Mucosa of rectum (tissue), 2 donors: ENCODE results near the gene KIFC3.
"Not testable (repeated sequence)": the region's sequence is repeated elsewhere in the genome, so short reads cannot be mapped to it uniquely, and the experiment has no call there.

ENCODE experiments used
- H3K27ac ChIP-seq, 2 donors: one replicate each; pipeline ENCODE4 v1.7.0; 2013; ENCODE audit warnings: inconsistent platforms in 2 of 2, low read depth in 2 of 2, low read length in 2 of 2
- H3K27me3 ChIP-seq, 2 donors: one replicate each; pipeline ENCODE4 v1.7.0; 2013; ENCODE audit warnings: low read length in 2 of 2; ENCODE audit not compliant: control insufficient read depth in 2 of 2, insufficient read depth in 2 of 2
- H3K36me3 ChIP-seq, 2 donors: one replicate each; pipeline ENCODE4 v1.7.0; 2013; ENCODE audit warnings: low read length in 2 of 2; ENCODE audit not compliant: control insufficient read depth in 2 of 2, insufficient read depth in 2 of 2
- H3K4me1 ChIP-seq, 2 donors: one replicate each; pipeline ENCODE4 v1.7.0; 2013; ENCODE audit warnings: low read length in 2 of 2, mild to moderate bottlenecking in 1 of 2; ENCODE audit not compliant: control insufficient read depth in 2 of 2, insufficient read depth in 2 of 2
- H3K4me3 ChIP-seq, 2 donors: one replicate each; pipeline ENCODE4 v1.7.0; 2013; ENCODE audit warnings: low read length in 2 of 2
- H3K9ac ChIP-seq, 2 donors: one replicate each; pipeline ENCODE4 v1.7.0; 2013; ENCODE audit warnings: low read length in 2 of 2, low read depth in 1 of 2, mild to moderate bottlenecking in 1 of 2
- H3K9me3 ChIP-seq, 2 donors: one replicate each; pipeline ENCODE4 v1.7.0; 2013; ENCODE audit warnings: low read length in 2 of 2; ENCODE audit not compliant: control insufficient read depth in 2 of 2
- donor health status: healthy.
- donor health status: Normal muscosa, but diverticular disease.

The KIFC3 gene

GRCh38 chr16:57730771-57731730 lies 71.2 kb downstream of the KIFC3 start:
- Histone ChIP-seq H3K4me1 (peaks cover 6 to 9% of the 10 kb centered on the region in 2 donors), H3K9me3 (no peaks in the 10 kb centered on the region), H3K9ac (no peak overlapping the region), H3K27ac (no peak overlapping the region), H3K36me3 (no peaks in the 10 kb centered on the region), H3K27me3 (no peaks in the 10 kb centered on the region), H3K4me3 (no peak overlapping the region)

GRCh38 chr16:57729852-57730251 lies 72.4 kb downstream of the KIFC3 start:
- not testable (repeated sequence) for H3K4me3 ChIP-seq, H3K27ac ChIP-seq, H3K9me3 ChIP-seq, H3K36me3 ChIP-seq, H3K4me1 ChIP-seq, H3K27me3 ChIP-seq, H3K9ac ChIP-seq

- Histone ChIP-seq H3K27ac (no peak overlapping the region), H3K4me1 (peaks cover 0 to under 1% of the 10 kb centered on the region in 2 donors), H3K4me3 (no peak overlapping the region), H3K27me3 (no peaks in the 10 kb centered on the region), H3K9ac (no peak overlapping the region), H3K9me3 (no peaks in the 10 kb centered on the region), H3K36me3 (no peaks in the 10 kb centered on the region)
These were observed 73.2 kb downstream of the KIFC3 start for GRCh38 chr16:57729182-57729484.

- Histone ChIP-seq H3K27ac (no peak overlapping the region), H3K27me3 (no peaks in the 10 kb centered on the region), H3K9me3 (no peaks in the 10 kb centered on the region), H3K4me3 (no peak overlapping the region), H3K36me3 (no peaks in the 10 kb centered on the region), H3K9ac (no peak overlapping the region), H3K4me1 (no peaks in the 10 kb centered on the region)
These were observed 73.7 kb downstream of the KIFC3 start for GRCh38 chr16:57728336-57729181.

- no peak overlapping the region for H3K27ac ChIP-seq
- H3K9me3 ChIP-seq: no peaks in the 10 kb centered on the region
- no peak overlapping the region for H3K9ac ChIP-seq
- H3K4me3 ChIP-seq: no peak overlapping the region
- H3K4me1 ChIP-seq: no peaks in the 10 kb centered on the region
- H3K27me3 ChIP-seq: no peaks in the 10 kb centered on the region
- no peaks in the 10 kb centered on the region for H3K36me3 ChIP-seq
These were observed 74.7 kb downstream of the KIFC3 start for GRCh38 chr16:57727610-57728009.

GRCh38 chr16:57726433-57726947 lies 75.8 kb downstream of the KIFC3 start:
- no peaks in the 10 kb centered on the region for H3K4me1 ChIP-seq
- H3K27ac ChIP-seq: no peak overlapping the region
- H3K9ac ChIP-seq: no peak overlapping the region
- H3K4me3 ChIP-seq: no peak overlapping the region
- no peaks in the 10 kb centered on the region for H3K9me3 ChIP-seq
- no peaks in the 10 kb centered on the region for H3K36me3 ChIP-seq
- no peaks in the 10 kb centered on the region for H3K27me3 ChIP-seq

GRCh38 chr16:57725976-57726375 lies 76.3 kb downstream of the KIFC3 start:
- Histone ChIP-seq H3K4me1 (no peaks in the 10 kb centered on the region), H3K9ac (no peak overlapping the region), H3K27ac (no peak overlapping the region), H3K9me3 (no peaks in the 10 kb centered on the region), H3K36me3 (no peaks in the 10 kb centered on the region), H3K4me3 (no peak overlapping the region), H3K27me3 (no peaks in the 10 kb centered on the region)

GRCh38 chr16:57725554-57725953 lies 76.7 kb downstream of the KIFC3 start:
- Histone ChIP-seq H3K27ac (no peak overlapping the region), H3K9ac (no peak overlapping the region), H3K36me3 (no peaks in the 10 kb centered on the region), H3K4me1 (no peaks in the 10 kb centered on the region), H3K9me3 (no peaks in the 10 kb centered on the region), H3K4me3 (no peak overlapping the region), H3K27me3 (no peaks in the 10 kb centered on the region)

- H3K9ac ChIP-seq: no peak overlapping the region
- no peak overlapping the region for H3K4me3 ChIP-seq
- no peaks in the 10 kb centered on the region for H3K27me3 ChIP-seq
- H3K9me3 ChIP-seq: no peaks in the 10 kb centered on the region
- no peaks in the 10 kb centered on the region for H3K36me3 ChIP-seq
- no peaks in the 10 kb centered on the region for H3K4me1 ChIP-seq
- H3K27ac ChIP-seq: no peak overlapping the region
These were observed 77.1 kb downstream of the KIFC3 start for GRCh38 chr16:57725151-57725550.

GRCh38 chr16:57724531-57724930 lies 77.8 kb downstream of the KIFC3 start:
- H3K27ac ChIP-seq: no peak overlapping the region
- no peaks in the 10 kb centered on the region for H3K9me3 ChIP-seq
- H3K36me3 ChIP-seq: no peaks in the 10 kb centered on the region
- H3K4me3 ChIP-seq: no peak overlapping the region
- H3K27me3 ChIP-seq: no peaks in the 10 kb centered on the region
- no peaks in the 10 kb centered on the region for H3K4me1 ChIP-seq
- H3K9ac ChIP-seq: no peak overlapping the region
